Stimulated activated CD4-positive, alpha-beta T cell treated with anti-CD3 and anti-CD28 coated beads, Interleukin-4, amount 100 ng/mL, for 1 hour (primary cell): ENCODE data around the gene CAPRIN1.
"Not testable (repeated sequence)": the region's sequence is repeated elsewhere in the genome, so short reads cannot be mapped to it uniquely, and the experiment has no call there.

Source experiments
- DNase-seq: peaks from one replicate; pipeline ENCODE4 v3.0.0-alpha.2; 2020

CAPRIN1 gene

DNA sequence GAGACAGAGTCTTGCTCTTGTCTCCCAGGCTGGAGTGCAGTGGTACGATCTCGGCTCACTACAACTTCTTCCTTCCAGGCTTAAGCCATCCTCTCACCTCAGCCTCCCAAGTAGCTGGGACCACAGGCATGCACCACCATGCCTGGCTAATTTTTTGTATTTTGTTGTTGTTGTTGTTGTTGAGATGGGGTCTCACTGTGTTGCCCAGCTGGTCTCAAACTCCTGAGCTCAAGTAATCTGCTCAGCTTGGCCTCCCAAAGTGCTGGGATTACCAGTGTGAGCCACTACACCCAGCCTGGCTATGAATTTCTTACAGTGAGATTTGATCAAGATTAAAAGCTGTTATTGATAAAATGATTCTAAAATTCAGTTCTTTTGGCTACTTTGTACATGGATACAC is 43.4 kb downstream of the CAPRIN1 start:
- not testable (repeated sequence) for DNase-seq

DNA sequence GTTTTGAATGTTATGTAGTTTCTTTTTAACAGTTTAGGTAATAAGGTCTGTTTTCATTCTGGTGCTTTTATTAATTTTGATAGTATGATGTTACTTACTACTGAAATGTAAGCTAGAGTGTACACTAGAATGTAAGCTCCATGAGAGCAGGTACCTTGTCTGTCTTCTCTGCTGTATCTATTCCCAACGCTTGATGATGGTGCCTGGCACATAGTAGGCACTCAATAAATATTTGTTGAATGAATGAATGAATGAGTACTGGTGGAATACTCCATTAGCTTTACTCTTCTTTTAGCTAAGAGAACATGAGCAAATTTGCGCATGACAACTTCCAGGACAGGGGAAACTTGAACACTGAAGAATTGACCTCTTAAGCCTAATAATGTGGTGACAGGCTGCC is 47.3 kb downstream of the CAPRIN1 start:
- DNase-seq = no peak

GRCh38 chr11:34104680-34105078 is 53.1 kb downstream of the CAPRIN1 start:
- no peak for DNase-seq

DNA sequence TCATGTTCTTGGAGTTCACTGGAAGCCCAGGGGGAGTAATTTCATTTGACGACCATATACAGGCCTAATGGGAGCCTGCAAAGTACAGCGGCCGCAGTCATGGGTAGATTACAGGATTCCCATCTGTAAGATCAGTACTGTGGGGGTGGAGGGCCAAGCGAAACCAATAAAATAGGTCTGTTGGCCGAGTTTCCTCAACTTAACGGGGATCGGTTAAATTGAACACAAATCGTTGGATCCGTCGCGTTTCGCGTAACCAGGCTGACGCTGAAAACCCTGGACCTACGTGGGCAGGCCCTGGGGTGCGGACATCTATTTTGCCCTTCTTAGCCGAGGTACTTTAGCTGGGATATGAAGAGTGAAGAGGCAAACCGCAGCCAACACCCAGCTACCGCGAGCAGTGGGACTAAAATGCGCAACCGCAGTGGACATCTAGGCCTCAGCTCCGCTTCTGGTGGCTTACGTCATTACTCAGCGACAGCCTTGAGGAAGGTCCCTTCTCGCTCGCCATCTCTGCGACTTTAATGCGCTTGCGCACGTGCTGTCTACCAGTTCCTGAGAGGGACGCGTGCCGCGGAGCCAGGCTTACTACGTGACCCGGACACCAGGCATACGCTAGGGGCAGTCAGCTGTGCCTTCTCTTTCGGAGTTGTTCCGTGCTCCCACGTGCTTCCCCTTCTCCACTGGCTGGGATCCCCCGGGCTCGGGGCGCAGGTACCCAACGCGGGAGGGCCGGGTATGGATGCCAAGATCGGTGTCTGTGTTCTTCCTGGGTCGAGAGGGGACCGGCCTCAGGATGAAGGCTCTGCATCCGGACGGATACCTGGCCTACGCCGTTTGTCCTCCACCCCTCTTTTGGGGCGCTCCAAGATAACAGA is 53.8 kb downstream of the CAPRIN1 start, which contains the start of gene NAT10:
Gene NAT10 (plus strand): TSS at position 551 of the 878 bp plus-strand sequence. CDS start 2,597 bp downstream, outside the sequence.
- DNase-seq = peak; percentile 94

DNA sequence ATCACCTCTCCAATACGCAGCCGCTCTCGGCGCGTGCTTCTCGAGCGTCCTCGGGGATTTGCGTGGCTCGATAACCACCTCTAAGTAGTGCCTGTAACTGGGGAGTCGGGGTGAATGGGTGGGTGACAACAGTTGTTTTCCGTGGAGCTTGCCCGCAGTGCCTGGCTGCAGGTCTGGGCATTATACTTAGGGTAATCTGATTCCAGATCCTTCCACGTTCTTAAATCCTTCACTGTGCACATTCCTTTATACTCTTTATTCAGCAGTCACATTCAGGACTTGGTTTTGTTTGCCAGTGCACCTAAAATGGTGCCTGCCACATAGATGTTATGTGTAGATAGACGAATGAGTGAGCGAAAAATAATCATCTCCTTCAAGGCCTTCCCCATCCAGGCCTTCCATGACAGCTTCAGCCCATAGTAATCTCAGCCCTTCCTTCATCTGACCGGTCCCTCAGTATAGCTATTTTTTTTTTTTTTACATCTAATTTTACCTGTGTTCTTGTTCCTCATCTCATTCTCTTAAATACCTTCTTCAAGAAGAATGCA is 54.5 kb downstream of the CAPRIN1 start:
- no peak for DNase-seq

- no peak for DNase-seq
These were observed 60.3 kb downstream of the CAPRIN1 start for GRCh38 chr11:34111722-34112270.

DNA sequence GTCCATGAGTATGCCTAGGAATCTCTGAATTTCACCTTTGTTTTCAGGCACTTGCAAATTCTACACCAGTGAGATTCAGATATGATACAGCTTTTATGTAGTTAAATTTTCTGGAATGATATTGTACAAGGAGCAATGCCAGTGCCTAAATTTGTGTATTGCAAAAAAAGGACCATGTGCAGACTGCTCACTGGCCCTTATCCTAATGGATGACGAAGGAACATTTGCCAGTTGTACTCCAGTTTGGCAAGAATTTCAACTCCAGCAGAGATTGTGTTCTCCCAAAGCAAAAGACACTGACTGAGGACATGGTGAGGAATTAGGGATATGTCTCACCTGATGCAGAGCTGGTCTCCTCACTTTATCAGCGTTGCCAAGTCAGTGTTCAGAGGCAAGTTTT is 62.5 kb downstream of the CAPRIN1 start:
- no peak for DNase-seq

DNA sequence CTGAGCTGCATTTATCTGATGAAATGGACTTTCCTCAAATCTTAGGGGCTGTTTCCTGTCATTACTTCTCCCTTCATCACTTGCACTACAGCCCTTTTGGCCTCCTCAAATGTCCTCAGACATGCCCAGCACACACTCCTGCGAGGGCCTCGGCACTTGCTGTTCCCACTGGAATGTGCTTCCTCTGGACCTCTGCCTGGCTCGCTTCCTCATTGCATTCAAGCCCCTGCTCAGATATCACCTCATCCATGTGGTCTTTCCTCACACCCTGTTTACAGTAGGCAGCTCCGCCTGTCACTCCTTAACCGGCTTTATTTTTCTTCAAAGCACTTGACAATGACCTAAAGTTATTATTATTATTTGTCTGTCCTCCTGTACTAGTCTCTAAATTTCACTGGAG is 62.9 kb downstream of the CAPRIN1 start:
- no peak for DNase-seq

- no peak for DNase-seq
These were observed 69.1 kb downstream of the CAPRIN1 start for GRCh38 chr11:34120651-34121050.

GRCh38 chr11:34124885-34125668 is 73.5 kb downstream of the CAPRIN1 start:
- no peak for DNase-seq

DNA sequence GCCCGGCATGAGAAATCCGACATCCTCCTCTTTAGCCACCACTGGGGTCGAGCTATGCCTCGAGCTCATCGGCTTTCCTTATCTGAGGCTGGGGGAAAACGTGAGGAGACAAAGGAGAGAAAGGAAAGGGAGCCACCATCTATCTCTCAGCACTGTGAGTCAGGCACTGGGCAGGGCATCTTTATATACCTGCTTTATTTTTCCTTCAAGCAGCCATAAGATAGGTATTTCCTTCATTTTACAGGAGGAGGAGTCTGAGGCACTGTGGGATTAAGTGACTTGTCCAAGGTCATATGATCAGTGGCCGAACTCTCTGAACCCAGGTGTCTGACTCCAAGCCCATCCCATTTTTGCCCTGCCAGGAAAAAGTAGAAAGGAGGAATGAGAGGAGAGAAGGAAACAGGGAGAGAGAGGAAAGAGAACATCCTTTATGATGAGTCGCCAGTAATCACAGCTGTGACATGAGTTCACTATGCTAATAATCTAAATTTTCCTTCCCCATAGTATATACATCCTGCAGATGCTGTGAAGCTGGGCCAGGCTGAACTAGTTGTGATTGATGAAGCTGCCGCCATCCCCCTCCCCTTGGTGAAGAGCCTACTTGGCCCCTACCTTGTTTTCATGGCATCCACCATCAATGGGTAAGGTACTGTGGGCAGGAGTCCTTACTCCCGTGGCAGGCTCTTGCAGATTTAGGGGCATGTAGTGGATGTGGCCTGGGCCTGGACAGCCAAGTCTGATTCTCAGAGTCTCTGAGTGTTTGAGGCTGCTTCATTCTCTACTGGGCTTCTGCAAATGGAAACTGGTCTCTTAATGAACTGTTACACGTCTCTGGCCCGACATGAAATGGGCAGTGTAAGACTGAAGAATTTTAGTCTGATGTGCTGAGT is 75.7 kb downstream of the CAPRIN1 start:
- DNase-seq = no peak

DNA sequence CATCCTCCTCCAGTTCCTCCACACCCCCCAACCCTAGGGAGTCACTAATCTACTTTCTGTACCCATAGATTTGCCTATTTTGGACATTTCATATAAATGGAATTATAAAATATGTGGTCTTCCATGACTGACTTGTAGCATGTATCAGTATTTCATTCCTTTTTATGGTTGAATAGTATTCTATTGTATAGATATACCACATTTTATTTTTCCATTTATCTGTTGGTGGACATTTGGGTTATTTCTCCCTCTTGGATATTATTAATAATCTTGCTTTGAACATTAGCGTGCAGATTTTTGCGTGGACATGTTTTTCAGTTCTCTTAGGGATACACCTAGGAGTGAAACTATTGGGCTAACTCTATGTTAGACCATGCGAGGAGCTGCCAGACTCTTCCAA is 77.3 kb downstream of the CAPRIN1 start:
- no peak for DNase-seq

DNA sequence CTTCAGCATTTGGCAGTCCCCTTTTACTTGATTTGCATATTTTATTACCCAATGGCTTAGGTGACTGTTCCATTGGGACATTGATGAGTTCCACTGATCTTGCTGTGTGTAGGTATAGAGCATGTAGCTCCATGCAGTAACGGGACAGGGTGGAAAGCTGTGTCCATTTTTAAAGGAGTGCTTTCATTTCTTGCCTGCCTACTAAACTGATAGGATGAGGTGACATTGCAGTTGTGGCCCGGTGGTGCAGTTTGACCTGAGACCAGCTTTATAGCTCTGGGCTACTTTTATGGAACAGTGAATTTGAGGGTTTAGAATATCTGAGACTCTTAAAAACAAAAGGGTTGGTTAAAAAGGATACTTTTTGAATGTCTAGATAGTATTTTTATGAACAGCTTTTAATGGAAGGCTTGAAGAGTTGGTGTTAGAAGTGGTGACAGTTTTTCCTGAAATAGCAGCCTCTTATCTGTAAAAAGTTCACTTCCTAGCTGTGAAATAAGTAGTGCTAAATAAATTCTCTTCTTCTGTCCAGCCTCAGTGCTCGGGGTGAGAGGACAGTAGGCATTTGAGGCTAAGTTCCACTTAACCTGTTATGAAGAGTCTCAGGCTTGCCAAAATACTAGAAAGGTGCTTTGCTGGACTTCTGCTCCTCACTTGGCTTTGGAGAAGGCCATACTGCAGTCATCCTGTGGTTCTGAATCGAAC is 80.9 kb downstream of the CAPRIN1 start:
- DNase-seq = no peak

DNA sequence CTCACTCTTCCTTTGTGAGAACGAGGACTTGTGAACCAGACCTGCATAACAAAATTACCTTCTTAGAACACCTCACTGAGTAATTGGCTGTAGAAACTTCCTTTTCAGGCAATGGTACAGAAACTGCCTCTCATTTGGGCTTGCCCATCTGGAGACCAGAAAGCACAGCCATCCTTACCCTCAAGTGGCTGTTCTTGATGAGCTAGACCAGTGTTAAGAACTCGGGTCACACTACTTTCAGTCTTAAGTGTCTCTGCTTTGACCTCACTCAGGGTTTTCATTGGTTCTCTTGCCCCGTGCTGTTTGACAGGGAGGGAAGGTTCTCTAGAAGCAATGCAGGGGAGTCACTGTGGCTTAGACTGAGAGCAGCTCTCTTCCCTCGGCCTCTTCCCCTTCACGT is 83.2 kb downstream of the CAPRIN1 start:
- DNase-seq = no peak

DNA sequence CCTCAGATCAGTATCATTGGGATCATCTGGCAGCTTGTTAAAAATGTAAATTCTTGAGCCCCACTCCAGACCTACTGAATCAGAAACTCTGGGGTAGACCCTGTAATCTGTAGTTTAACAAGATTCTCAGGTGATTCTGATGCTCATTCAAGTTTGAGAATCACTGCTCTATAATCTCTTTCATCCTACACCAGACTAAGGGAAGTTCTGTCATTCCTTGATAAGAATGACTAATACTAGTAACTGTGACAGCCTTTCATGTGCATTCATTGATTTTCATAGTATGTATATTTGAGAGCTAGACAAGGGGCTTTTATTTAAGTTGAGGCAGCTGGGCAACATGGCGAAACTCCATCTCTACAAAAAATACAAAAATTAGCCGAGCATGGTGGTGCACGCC is 83.9 kb downstream of the CAPRIN1 start:
- DNase-seq = no peak

- DNase-seq = no peak
These were observed 84.9 kb downstream of the CAPRIN1 start for GRCh38 chr11:34136420-34136819.

- no peak for DNase-seq
These were observed 87.8 kb downstream of the CAPRIN1 start for GRCh38 chr11:34139346-34139745.

DNA sequence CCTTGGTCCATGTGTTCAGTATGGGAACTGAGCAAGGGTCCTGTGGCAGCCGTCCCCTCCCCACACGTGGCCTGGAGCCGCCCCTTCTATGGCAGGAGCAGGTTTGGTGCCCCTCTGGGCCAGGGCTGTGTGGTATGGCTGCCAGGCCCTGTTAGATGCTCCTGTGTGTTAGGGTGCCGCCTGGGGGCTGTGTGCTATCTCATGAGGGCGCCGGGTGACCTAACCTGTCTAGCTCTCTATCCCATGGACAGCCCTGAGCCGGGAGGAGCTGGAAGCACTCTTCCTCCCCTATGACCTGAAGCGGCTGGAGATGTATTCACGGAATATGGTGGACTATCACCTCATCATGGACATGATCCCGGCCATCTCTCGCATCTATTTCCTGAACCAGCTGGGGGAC is 88.6 kb downstream of the CAPRIN1 start:
- no peak for DNase-seq

- no peak for DNase-seq
These were observed 91.5 kb downstream of the CAPRIN1 start for GRCh38 chr11:34143048-34143447.

DNA sequence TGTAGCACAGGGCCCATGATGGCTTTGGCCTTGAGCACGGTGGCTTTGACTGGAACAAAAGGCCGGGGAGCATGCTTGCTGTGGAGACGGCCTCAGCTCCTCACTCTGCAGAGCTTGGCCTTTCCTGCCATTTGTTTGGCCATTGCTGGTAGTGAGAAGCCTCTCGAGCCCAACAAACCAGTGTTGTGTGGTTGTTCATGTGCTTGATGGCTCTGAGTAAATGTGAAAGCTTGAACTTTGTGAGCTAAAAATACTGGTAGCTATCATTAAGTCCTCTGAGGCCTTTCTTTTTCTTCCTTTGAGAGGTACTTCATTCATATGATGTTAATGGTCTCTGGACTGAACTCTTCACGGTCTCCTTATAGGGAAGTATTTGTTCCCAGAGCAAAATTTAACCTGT is 93.5 kb downstream of the CAPRIN1 start:
- no peak for DNase-seq

- DNase-seq = no peak
These were observed 94.4 kb downstream of the CAPRIN1 start for GRCh38 chr11:34145847-34146381.
